Measurements from ENCODE around the gene RNGTT.
"Not testable (repeated sequence)": the region's sequence is repeated elsewhere in the genome, so short reads cannot be mapped to it uniquely, and the experiment has no call there.

The RNGTT gene

GRCh38 chr6:88858455-88858854 lies 105.0 kb downstream of the RNGTT start:
- no peak for DNase-seq

DNA sequence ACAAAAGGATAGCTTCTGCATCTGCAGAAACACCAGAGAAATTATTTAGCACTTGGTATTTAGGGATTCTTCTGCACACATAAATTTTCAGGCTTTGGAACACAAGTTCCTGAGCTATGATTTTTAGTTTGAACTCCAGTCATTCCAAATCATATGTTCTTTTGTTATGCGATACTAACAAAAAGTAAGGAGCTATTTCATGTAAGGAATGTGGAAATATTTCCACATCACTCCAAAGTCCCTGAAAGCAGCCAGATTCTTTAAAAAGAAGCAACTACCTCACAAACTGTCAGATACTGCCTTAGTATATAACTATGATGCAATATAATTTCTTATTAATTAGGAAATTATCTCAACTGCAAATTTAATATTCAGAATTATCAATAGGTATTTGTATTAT lies 106.9 kb downstream of the RNGTT start:
- DNase-seq = no peak

DNA sequence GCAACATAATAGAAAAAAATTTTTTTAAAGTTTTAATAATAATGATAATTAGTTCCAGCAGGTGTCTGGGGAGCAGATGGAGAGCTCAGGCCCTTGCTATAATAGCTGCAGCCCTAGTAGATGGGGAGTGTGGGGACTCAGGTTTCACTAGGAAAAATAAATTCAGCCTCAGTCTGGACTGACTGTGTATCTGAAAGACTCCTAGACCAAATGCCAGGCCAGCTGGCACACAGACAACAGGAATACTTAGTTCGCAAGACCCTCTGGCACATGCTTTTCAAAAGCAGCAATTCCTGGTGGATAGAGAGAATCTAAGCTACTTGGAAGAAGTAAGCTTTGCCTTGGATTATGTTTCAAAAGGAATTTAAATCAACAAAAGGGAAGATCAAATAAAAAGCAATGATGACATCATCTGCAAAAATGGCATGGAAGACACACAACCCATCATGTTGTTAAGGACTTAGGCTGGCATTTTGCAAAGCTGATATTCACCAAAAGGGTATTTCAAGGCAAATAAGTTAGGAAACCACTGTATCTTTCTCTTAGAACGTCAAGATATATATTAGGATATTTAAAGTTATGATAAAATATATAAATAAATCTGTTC lies 107.8 kb downstream of the RNGTT start:
- DNase-seq = peak; percentile 90

DNA sequence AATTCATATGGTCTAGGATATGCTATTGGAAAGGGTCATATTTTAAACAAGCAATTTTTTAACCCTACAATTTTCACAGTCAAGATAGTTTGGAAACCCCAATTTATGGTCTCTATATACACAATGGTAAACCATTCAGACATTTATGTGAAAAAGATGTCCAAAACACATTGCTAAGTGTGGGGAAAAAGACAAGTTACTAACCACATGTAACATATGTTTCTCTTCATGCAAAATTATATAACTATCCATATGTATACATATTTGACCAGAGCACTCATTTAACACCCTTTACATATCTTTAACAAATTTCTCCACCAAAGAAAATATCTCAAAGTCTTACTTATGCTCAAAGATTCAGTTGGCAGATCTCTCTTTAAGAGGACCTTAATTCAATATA lies 110.6 kb downstream of the RNGTT start:
- no peak for DNase-seq

- DNase-seq = no peak
Measured at GRCh38 chr6:88852000-88852399, 111.4 kb downstream of the RNGTT start.

GRCh38 chr6:88848870-88849269 lies 114.5 kb downstream of the RNGTT start:
- DNase-seq = no peak

DNA sequence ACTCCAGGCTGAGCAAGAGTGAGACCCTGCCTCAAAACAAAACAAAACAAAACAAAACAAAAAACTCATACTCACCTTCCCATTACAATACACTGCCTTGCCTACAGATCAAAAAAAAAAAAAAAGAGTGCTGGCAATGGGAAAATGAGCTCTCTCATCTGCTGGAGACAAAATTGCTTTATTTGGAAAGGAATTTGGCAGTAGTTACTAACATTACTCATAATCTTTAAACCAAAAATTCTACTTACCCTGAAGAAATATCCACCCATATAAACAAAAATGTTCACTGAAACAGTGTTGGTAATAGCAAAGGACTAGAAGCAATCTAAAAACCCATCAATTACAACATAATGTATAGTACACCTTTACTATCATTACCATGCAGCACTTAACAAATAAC lies 120.4 kb downstream of the RNGTT start:
- no peak for DNase-seq

DNA sequence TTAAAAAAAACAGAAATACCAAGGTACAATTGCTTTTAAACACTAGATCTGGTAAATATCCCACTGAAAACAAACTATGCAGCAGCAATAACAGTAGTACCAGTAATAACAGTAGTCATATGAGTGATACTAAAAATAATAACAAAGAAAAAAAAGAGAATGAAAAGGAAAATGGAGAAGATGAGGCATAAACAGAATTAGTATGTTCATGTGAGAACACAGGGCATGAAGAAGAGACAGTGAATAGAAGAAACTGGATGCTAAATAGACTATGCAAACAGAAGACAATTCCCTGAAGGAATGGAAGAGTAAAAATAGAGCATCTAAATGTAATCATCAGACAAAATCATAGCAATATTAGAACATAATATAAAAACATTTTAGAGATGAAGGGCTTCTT lies 121.1 kb downstream of the RNGTT start:
- no peak for DNase-seq

GRCh38 chr6:88840796-88841539 lies 122.5 kb downstream of the RNGTT start:
- DNase-seq = no peak

GRCh38 chr6:88840289-88840688 lies 123.1 kb downstream of the RNGTT start:
- DNase-seq = no peak

- no peak for DNase-seq
Measured at GRCh38 chr6:88839280-88839679, 124.1 kb downstream of the RNGTT start.

DNA sequence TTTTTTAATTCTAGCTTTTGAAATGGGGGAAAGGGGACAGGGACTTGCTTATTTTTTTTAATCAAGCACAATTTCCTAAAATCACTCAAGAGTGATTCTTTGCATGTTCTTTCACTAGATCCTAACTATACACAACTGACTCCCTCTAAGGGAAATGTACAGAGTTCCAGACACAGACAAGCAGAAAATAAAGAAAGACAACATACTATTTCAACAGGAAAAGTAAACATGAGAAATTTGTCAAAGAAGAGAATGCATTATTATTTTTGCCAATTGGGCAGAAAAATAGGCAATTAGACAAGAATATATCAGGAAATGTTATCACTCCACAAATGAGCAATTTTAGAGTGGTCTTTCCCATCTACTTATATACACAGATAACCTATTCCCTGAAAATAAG lies 128.2 kb downstream of the RNGTT start:
- no peak for DNase-seq

- DNase-seq = not testable (repeated sequence)
Measured at GRCh38 chr6:88833071-88833470, 130.3 kb downstream of the RNGTT start.

GRCh38 chr6:88827599-88827998 lies 135.8 kb downstream of the RNGTT start:
- DNase-seq = not testable (repeated sequence)

DNA sequence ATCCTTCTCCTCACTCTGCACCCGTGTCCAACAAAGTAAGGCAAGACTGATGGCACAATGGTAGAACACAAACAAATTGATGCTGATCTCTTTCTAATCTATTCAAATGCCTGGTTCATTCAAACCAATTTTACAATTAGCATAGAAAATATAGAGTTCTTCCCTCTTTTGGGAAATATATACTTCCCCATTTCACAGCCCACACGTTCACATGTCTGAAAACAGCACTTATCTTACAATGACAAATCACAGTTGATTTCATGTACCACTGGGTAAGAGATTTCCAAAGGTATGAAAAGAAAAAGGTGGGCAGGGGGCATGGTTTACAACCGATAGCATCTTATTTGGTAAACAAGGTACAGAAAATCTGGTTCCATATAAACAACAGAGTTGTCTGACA lies 137.6 kb downstream of the RNGTT start:
- DNase-seq = no peak

DNA sequence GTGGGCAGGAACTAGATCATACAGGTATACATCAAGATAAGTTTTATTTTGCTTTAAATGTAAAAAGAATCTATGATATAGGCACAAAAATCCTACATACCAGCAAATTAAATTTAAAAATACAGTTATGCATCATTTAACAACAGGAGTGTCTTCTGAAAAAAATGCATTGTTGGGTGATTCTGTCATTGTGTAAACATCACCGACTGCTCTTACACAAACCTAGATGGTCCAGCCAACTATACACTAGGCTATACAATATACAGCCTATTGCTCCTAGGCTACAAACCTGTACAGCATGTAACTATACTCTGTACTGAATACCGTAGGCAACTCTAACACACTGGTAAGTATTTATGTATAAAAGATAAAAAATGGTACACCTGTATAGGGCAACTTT lies 139.4 kb downstream of the RNGTT start:
- DNase-seq = no peak

DNA sequence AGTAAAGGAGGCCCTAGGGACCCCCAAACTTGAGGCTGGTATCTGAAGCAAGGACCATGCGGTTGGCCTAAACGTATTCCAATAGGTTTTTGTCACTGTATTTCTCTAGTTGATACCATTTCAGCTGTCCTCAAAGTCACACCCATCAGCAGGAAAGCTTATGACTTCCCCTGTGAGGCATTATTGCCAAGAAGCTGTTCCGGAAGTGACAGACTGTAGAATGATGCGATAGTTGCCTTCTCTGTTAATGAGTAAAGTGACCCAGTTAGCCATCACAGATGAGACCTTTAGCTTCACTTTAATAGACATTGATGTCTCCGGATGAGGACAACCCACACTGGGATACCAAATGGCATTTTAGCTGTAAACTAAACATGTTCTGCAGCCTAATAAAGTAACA lies 147.9 kb downstream of the RNGTT start:
- no peak for DNase-seq

DNA sequence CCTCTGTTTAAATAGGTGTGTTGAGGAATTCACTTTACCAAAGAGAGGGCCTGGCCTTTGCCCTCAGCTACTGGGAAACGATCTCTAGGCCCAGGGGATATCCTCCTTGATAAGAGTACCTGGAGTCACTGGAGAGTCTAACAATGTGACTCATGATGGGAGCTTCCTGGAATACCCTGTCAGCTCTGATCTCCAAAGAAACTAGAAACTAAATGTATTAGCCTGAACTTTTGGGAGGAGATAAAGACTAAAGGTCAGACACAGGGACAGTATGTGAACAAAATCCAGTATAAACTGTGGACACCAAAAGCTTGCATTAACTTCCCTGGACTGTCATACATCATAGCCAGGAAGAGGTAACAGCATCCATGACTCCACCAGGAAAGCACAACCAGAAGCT lies 148.5 kb downstream of the RNGTT start:
- DNase-seq = no peak

- DNase-seq = no peak
Measured at GRCh38 chr6:88813045-88813444, 150.4 kb downstream of the RNGTT start.

GRCh38 chr6:88810701-88811100 lies 152.7 kb downstream of the RNGTT start:
- no peak for DNase-seq

- no peak for DNase-seq
Measured at GRCh38 chr6:88810089-88810488, 153.3 kb downstream of the RNGTT start.

DNA sequence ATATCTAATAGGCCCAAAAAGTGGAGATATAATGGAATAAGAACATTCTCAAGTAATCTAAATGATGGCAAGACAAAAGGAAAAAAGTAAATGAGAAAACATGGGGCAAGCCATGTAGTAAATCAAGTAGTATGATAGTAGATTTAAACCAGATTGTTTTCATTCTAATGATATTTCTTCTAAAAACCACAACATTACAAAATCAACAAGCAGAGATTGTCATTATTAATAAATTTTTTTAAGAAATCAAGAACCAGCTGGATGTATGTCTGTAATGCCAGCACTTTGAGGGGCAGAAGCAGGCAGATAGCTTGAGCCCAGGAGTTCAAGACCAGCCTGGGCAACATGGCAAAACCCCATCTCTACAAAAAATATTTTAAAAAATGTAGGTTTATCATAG lies 155.0 kb downstream of the RNGTT start:
- no peak for DNase-seq

- no peak for DNase-seq
Measured at GRCh38 chr6:88807622-88808021, 155.8 kb downstream of the RNGTT start.

DNA sequence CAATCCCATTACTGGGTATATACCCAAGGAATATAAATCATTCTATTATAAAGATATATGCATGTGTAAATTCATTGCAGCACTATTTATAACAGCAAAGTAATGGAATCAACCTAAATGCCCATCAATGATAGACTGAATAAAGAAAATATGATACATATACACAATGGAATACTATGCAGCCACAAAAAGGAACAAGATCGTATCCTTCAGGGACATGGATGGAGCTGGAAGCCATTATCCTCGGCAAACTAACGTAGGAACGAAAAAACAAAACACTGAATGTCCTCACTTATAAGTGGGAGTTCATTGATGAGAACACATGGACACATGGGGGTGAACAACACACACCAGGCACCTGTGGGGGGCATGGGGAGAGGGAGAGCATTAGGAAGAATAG lies 156.7 kb downstream of the RNGTT start:
- DNase-seq = no peak

- no peak for DNase-seq
Measured at GRCh38 chr6:88804701-88805100, 158.7 kb downstream of the RNGTT start.

All from DMS 273 treated with DMSO at 0.1 percent for 48 hours (cell line).